Calu3 (cell line): Measurements from ENCODE around the gene CCDC3. TPM values are rescaled to one million over a fixed set of nuclear protein-coding genes. Genes with fewer than 3 reads are reported as not detected.

ENCODE experiments used
- BruUV-seq: library from RNA; stranded (reverse); fragments of 400-500 nt; replicated peaks from 2 replicates; lab custom pipeline; 2021; lab: Mats Ljungman, UMichigan
- CTCF ChIA-PET: fragments of 300-600 bp; sonication (Branson Sonifier 250); formaldehyde crosslinking; loops from one replicate; lab custom pipeline; 2022; ENCODE audit warnings: antibody characterized with exemption; lab: Charles Lee
- DNase-seq: peaks from one replicate; pipeline ENCODE4 v3.0.0; 2022
- H3K27ac Mint-ChIP-seq: one replicate; pipeline ENCODE4 v1.8.0; 2022; ENCODE audit warnings: mixed read lengths; ENCODE audit not compliant: unreplicated experiment
- H3K27me3 Mint-ChIP-seq: one replicate; pipeline ENCODE4 v1.8.0; 2022; ENCODE audit warnings: mixed read lengths; ENCODE audit not compliant: unreplicated experiment
- H3K36me3 Mint-ChIP-seq: one replicate; pipeline ENCODE4 v1.8.0; 2022; ENCODE audit warnings: mild to moderate bottlenecking, moderate library complexity, mixed read lengths; ENCODE audit not compliant: insufficient read depth, unreplicated experiment
- H3K4me1 Mint-ChIP-seq: one replicate; pipeline ENCODE4 v1.8.0; 2022; ENCODE audit warnings: mild to moderate bottlenecking, low read depth, mixed read lengths; ENCODE audit not compliant: unreplicated experiment
- H3K4me3 Mint-ChIP-seq: one replicate; pipeline ENCODE4 v1.8.0; 2022; ENCODE audit warnings: mild to moderate bottlenecking, low read depth, moderate library complexity, mixed read lengths; ENCODE audit not compliant: unreplicated experiment
- H3K9me3 Mint-ChIP-seq: one replicate; pipeline ENCODE4 v1.8.0; 2022; ENCODE audit warnings: low read depth, mixed read lengths; ENCODE audit not compliant: unreplicated experiment
- CTCF ChIP-seq: fragments of 200-600 bp; IDR thresholded peaks from one replicate; pipeline ENCODE4 v1.8.0; 2022; ENCODE audit warnings: antibody characterized with exemption; ENCODE audit not compliant: unreplicated experiment
- intact Hi-C: fragments of 100-400 bp; cut with micrococcal nuclease; formaldehyde crosslinking; loops from one replicate; pipeline ENCODE4 v1.10.0; 2022; ENCODE audit not compliant: unreplicated experiment
- total RNA-seq: library from RNA; stranded (reverse); gene quantifications from 2 replicates; pipeline ENCODE4 v1.2.3, GENCODE V29; 2022

Gene CCDC3
- total RNA-seq, 1 experiment from 2014 or later: not detected

- TF ChIP-seq CTCF: no peak
- Mint-ChIP-seq H3K27ac (no peak overlapping the region), H3K9me3 (no peaks in the 10 kb centered on the region), H3K27me3 (peaks cover 48% of the 10 kb centered on the region), H3K36me3 (no peaks in the 10 kb centered on the region), H3K4me3 (no peak overlapping the region), H3K4me1 (no peaks in the 10 kb centered on the region)
- BruUV-seq: no TSS peak
- intact Hi-C loops: no loop called here
- CTCF ChIA-PET: no interaction called here
- DNase-seq: no peak
These were observed 146.5 kb downstream of the CCDC3 start for GRCh38 chr10:12854988-12855387.

- no peak for TF ChIP-seq CTCF
- Mint-ChIP-seq H3K27ac (no peak overlapping the region), H3K36me3 (no peaks in the 10 kb centered on the region), H3K27me3 (peaks cover 25% of the 10 kb centered on the region), H3K9me3 (no peaks in the 10 kb centered on the region), H3K4me3 (no peak overlapping the region), H3K4me1 (no peaks in the 10 kb centered on the region)
- DNase-seq: no peak
- intact Hi-C loops: no loop called here
- BruUV-seq: no TSS peak
- CTCF ChIA-PET: no interaction called here
These were observed 148.8 kb downstream of the CCDC3 start for GRCh38 chr10:12852687-12853086.

GRCh38 chr10:12849319-12850181, 152.0 kb downstream of the CCDC3 start:
- no peak for TF ChIP-seq CTCF
- H3K27me3 Mint-ChIP-seq: peaks cover 25% of the 10 kb centered on the region
- no peaks in the 10 kb centered on the region for H3K36me3 Mint-ChIP-seq
- intact Hi-C loops: loop anchor here (5.0 to 10.0 kb wide), 2 partner anchors 65 to 127 kb away; no protein-coding TSS in a partner anchor
- no TSS peak for BruUV-seq
- no peak overlapping the region for H3K27ac Mint-ChIP-seq
- no peak overlapping the region for H3K4me3 Mint-ChIP-seq
- H3K9me3 Mint-ChIP-seq: no peaks in the 10 kb centered on the region
- CTCF ChIA-PET: interaction anchor here (0.7 to 0.9 kb wide), 2 partner anchors 10 to 592 kb away, joined by 3 to 4 read pairs; no protein-coding TSS in a partner anchor
- peaks cover 9% of the 10 kb centered on the region for H3K4me1 Mint-ChIP-seq
- no peak for DNase-seq

GRCh38 chr10:12848439-12849173, 152.9 kb downstream of the CCDC3 start:
- no TSS peak for BruUV-seq
- Mint-ChIP-seq H3K27ac (no peak overlapping the region), H3K9me3 (no peaks in the 10 kb centered on the region), H3K4me1 (peaks cover 9% of the 10 kb centered on the region), H3K4me3 (no peak overlapping the region), H3K36me3 (no peaks in the 10 kb centered on the region), H3K27me3 (peaks cover 24% of the 10 kb centered on the region)
- intact Hi-C loops: loop anchor here (5.0 to 10.0 kb wide), 2 partner anchors 64 to 126 kb away; no protein-coding TSS in a partner anchor
- DNase-seq: no peak
- CTCF ChIA-PET: no interaction called here
- TF ChIP-seq CTCF: no peak
